ENCODE measurements around the gene PKD2L2. TPM values are rescaled to one million over a fixed set of nuclear protein-coding genes. Genes with fewer than 3 reads are reported as not detected.

PKD2L2 gene
- total and polyA plus RNA-seq, 10 of the 15 experiments (the other 5 are each of a cell fraction or from before 2014, with no cell fraction given): 0.11 to 0.86 (median 0.26) TPM; not detected in 4

- no peak for TF ChIP-seq E2F8 (IDR thresholded peaks at IDR 0.05; ENCODE audit: low read depth, partially characterized antibody)
- TF ChIP-seq ZNF622 (IDR thresholded peaks at IDR 0.05): no peak
- no peak for TF ChIP-seq ZBTB33 (IDR thresholded peaks at IDR 0.05)
These were observed 12.0 kb downstream of the PKD2L2 start (continued) for GRCh38 chr5:137901011-137901817.

- ChIA-PET RAD21 (ENCODE audit: unreplicated experiment) (interaction anchor here (1.5 kb wide), 1 partner anchor 123 kb away, joined by 5 read pairs; no protein-coding TSS in a partner anchor), CTCF (interaction anchor here (0.6 to 2.1 kb wide), 5 partner anchors 15 to 124 kb away, joined by 3 to 10 read pairs (median 4); partner anchors contain the start of gene PKD2L2), POLR2A (no interaction called here), SMC1A (ENCODE audit: uncharacterized antibody, unreplicated experiment) (interaction anchor here (0.8 to 1.9 kb wide), 7 partner anchors 14 to 45 kb away, joined by 3 to 8 read pairs (median 4); partner anchors contain the start of gene PKD2L2)
- intact Hi-C loops (cut with micrococcal nuclease; ENCODE audit: unreplicated experiment) (no loop called here), in situ Hi-C loops (cut with MboI) (no loop called here)
- WGBS (ENCODE audit: insufficient coverage, insufficient replicate concordance, low lambda C conversion rate, missing lambda C conversion rate): 100% methylated on average over 1 of the region's 1 CpG
- Histone ChIP-seq H3K27ac (ENCODE audit: control insufficient read depth, insufficient read depth) (no peak overlapping the region), H3K4me3 (no peak overlapping the region), H2AFZ (ENCODE audit: control insufficient read depth, low read depth, low read length) (no peak overlapping the region), H3K4me2 (ENCODE audit: control insufficient read depth, insufficient read depth) (no peak overlapping the region), H3K9me3 (replicated peaks; ENCODE audit: control insufficient read depth, insufficient read depth, low read length) (no peaks in the 10 kb centered on the region), H3K9ac (ENCODE audit: control insufficient read depth, insufficient read depth, low read length) (no peak overlapping the region), H3K27me3 (replicated peaks in 1 of 2; ENCODE audit: control insufficient read depth in 2 of 2, insufficient read depth in 2 of 2, low read length in 1 of 2) (no peaks in the 10 kb centered on the region), H3K4me1 (ENCODE audit: control insufficient read depth, insufficient read depth, low read length) (peaks cover 14% of the 10 kb centered on the region), H3K36me3 (ENCODE audit: control insufficient read depth in 2 of 2, insufficient read depth in 2 of 2, low read length in 1 of 2) (no peaks in the 10 kb centered on the region), H3K79me2 (ENCODE audit: control insufficient read depth, insufficient read depth, low read length) (no peaks in the 10 kb centered on the region), H4K20me1 (ENCODE audit: control insufficient read depth, insufficient read depth) (no peaks in the 10 kb centered on the region)
- FAIRE-seq (no peak), ATAC-seq (no peak; the same call in 2 of the 3 replicates), DNase-seq (ENCODE audit: low read depth, low spot score) (no peak)
- BruUV-seq (replicated peaks): no TSS peak
- TF ChIP-seq JUND (IDR thresholded peaks at IDR 0.05; ENCODE audit: low read depth, low read length) (no peak), CBFB (IDR thresholded peaks at IDR 0.05; ENCODE audit: low read depth) (no peak), RB1 (IDR thresholded peaks at IDR 0.05; ENCODE audit: borderline replicate concordance) (no peak), BCL11A (IDR thresholded peaks at IDR 0.05; ENCODE audit: low read depth, low read length) (0 out of 2 replicates have a peak, but pooled peaks have one; percentile 12), POLR2AphosphoS5 (IDR thresholded peaks at IDR 0.05; ENCODE audit: low read length) (no peak), IRF4 (IDR thresholded peaks at IDR 0.05; ENCODE audit: low read depth, low read length) (no peak), MAX (IDR thresholded peaks at IDR 0.05; ENCODE audit: low read depth, low read length) (no peak), RAD21 (IDR thresholded peaks at IDR 0.05; ENCODE audit: insufficient read depth, low read depth, low read length) (no peak), ATF7 (IDR thresholded peaks at IDR 0.05; ENCODE audit: low read depth) (no peak), PML (IDR thresholded peaks at IDR 0.05; ENCODE audit: low read length) (no peak), EED (IDR thresholded peaks at IDR 0.05; ENCODE audit: low read depth) (no peak), SMAD1 (IDR thresholded peaks at IDR 0.05; ENCODE audit: low read depth, partially characterized antibody) (no peak), ESRRA (IDR thresholded peaks at IDR 0.05; ENCODE audit: low read length) (no peak)
These were observed 13.3 kb downstream of the PKD2L2 start for GRCh38 chr5:137902408-137903133.
